ENCODE data around the gene OVAAL.
"Not testable (repeated sequence)": the region's sequence is repeated elsewhere in the genome, so short reads cannot be mapped to it uniquely, and the experiment has no call there.

Gene OVAAL

GRCh38 chr1:180540697-180541594 lies 17.8 kb upstream of the OVAAL start:
- DNase-seq (ENCODE audit: low read depth), result peak; percentile 14

DNA sequence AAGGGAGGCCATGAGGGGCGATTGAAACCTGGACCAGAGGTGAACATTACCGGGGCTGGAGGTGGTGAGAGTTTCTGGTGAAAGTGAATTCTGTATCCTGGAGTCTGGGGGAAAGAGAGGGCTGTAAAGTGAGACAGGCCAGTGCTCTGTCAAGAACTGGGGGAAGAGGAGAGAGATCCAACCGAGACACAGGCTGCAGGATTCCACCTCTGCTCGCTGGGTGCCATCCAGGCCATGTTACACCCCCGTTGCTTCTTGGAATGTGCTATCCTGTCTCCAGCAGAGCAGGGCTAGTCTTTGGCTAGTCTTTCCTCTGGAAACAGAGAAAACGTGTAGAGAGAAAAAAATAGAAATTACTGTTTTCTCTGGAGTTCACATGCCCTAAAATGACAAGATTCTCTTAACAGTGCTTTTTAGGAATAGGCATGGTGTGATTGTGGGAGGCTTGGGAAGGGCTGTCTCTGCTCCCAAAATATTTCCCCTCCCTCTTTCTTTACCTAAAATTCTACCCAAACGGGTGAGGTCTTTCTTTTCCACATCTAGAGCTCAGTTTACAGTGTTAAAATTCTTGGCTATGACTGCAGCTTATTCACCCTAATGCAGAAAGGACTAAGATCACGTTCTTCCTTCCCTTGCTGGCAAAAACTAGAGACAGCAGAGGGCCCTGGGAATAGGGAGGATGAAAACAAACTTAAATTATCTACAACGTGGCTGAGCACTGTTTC lies 16.5 kb upstream of the OVAAL start:
- no peak for DNase-seq (ENCODE audit: low read depth)

- no peak for DNase-seq (ENCODE audit: low read depth)
Observed at GRCh38 chr1:180542838-180543145, 16.0 kb upstream of the OVAAL start.

DNA sequence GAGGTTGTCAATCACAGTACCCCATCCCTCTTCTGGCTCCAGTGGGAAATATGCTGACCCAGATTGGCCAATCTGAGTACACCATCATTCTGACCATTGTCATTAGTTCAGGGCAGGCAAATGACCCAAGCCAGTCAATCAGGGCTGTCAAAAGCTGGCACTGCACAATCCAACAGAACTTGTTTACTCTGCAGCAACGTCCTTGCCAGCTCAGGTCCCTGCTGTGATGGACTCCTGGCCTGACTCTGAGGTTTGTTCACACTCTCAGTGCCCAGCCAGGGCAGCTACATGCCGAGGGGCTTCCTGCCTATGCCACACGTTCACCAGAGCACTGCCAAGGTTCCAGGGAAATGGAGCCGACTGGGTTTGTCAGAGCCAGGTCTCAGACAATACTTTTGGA lies 14.7 kb upstream of the OVAAL start:
- DNase-seq (ENCODE audit: low read depth), result no peak

GRCh38 chr1:180545991-180546390 lies 12.8 kb upstream of the OVAAL start:
- no peak for DNase-seq (ENCODE audit: low read depth)

- DNase-seq (ENCODE audit: low read depth), result no peak
Observed at GRCh38 chr1:180548686-180549317, 10.0 kb upstream of the OVAAL start.

GRCh38 chr1:180549770-180550169 lies 9.0 kb upstream of the OVAAL start:
- not testable (repeated sequence) for DNase-seq (ENCODE audit: low read depth)

- DNase-seq (ENCODE audit: low read depth), result no peak
Observed at GRCh38 chr1:180550241-180550640, 8.5 kb upstream of the OVAAL start.

GRCh38 chr1:180551997-180552396 lies 6.8 kb upstream of the OVAAL start:
- DNase-seq (ENCODE audit: low read depth), result no peak

DNA sequence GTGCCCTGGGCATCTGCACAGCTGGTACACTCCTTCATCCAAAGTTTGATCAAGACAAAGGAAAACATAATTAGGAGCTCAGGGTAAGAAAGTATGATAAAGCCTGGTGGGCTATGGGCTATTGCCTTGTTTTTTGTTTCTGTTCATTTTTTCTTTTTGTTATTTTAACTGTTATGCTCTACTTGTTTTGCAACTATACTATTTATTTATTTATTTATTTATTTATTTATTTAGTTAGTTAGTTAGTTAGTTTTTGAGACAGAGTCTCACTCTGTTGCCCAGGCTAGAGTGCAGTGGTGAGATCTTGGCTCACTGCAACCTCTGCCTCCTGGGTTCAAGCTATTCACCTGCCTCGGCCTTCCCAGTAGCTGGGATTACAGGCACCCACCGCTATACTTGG lies 5.7 kb upstream of the OVAAL start:
- not testable (repeated sequence) for DNase-seq (ENCODE audit: low read depth)

GRCh38 chr1:180555411-180555810 lies 3.4 kb upstream of the OVAAL start:
- DNase-seq (ENCODE audit: low read depth), result no peak

DNA sequence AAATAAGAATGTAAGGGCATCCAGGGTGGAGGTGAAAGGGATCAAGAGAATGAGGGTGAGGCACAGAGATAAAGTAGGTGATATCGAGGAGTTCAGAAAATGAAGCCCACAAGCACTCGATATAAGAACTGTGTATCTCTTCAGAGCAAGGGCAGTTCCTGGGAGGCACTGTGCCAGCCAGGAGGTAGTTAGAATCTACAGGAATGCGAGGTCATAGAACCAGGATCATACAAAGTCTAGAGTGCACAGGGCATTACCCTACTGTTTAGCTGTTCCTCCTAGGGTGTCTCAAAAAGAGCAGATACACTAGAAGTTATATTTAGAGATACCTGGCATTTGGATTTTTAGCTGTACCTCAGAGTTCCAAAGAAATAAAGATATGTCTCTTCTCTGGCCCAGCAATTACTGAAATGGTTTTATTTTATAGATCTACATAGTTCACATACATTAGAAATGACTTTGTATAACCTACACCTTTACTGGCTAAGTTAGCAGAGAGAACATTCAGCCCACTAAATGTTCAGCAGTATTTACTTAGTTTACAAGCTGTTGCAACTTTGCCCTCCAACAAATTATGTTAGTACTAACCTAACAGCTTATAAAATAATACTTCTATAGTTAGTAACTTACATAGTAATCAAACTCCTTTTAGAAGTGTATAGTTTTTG lies 1.6 kb downstream of the OVAAL start:
- DNase-seq (ENCODE audit: low read depth), result no peak

- peak; percentile 33 for DNase-seq (ENCODE audit: low read depth)
Observed at GRCh38 chr1:180560868-180561600, 2.3 kb downstream of the OVAAL start.

GRCh38 chr1:180562640-180563025 lies 3.9 kb downstream of the OVAAL start:
- DNase-seq (ENCODE audit: low read depth), result no peak

GRCh38 chr1:180563026-180563827 lies 4.5 kb downstream of the OVAAL start:
- peak; percentile 42 for DNase-seq (ENCODE audit: low read depth)

DNA sequence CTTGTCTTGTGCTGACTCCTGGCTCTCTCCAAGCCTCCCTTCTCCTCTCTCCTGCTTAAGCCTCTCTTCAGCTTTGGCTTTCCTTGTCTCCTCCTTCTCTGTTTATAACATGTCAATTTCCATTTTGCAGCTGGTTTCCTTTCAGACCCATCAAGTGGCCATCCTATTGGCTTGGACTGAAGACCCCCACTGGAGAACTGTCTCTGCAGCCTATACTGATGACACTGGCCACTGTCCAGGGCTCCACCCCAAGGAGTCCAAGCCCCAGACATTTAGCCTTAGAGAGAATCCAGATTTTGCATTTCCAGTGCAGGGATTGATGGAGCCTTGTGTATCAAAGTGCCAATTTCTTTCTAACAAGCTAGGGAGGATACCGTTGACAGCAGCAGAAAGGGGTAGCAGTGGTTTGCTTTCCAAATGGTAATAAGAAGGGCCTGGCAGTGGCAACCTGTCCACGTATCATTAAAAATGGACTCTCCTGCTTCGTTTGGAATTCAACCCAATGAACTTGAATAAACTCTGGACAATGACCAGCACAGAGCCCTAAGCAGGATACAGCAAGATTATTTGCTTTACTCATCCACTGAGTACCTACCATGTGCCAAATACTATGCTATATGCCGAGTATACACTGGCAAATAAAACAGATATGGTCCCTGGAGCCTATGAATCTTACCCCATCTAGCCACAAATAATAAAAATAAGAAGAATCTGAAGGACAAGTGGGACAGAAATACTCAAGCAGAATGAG lies 6.5 kb downstream of the OVAAL start:
- DNase-seq (ENCODE audit: low read depth), result no peak

DNA sequence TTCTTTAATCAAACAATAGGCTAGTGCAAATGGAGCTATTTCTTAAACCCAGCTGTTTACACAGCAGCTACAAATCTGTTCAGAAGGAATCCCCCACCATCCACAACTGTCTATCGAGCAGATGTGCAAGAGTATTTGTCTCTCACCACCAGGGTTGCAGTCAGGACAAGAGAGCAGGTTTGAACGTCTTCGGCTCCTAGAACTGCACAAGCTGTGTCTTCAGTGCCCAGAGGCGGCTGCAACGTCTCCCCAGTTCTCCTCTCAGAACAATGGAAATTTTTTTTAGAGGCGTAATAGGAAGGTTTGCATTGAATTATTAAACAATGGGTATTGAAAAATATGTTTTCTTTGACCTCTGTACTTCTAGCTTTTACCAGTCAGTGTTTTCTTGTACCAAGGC lies 7.3 kb downstream of the OVAAL start:
- no peak for DNase-seq (ENCODE audit: low read depth)

- DNase-seq (ENCODE audit: low read depth), result no peak
Observed at GRCh38 chr1:180566495-180566894, 7.7 kb downstream of the OVAAL start.

DNA sequence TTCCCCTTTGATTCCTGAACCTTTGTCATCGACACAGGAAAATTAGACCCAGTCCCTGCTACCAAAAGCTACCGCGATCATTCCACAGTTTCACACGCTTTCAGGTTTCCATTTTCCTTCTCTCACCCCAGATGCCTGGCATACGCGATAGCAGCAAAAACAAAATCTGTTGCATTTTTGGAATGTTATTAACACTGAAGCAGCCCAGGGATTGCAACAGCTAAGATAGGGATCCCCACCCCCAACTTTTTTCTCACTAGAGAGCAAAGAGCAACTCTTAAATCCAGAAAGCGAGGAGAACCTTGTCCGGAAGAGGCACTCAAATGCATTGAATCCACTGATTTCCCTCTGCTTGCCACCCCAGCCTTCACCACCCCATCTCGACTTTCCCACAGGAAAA lies 8.9 kb downstream of the OVAAL start:
- DNase-seq (ENCODE audit: low read depth), result no peak

DNA sequence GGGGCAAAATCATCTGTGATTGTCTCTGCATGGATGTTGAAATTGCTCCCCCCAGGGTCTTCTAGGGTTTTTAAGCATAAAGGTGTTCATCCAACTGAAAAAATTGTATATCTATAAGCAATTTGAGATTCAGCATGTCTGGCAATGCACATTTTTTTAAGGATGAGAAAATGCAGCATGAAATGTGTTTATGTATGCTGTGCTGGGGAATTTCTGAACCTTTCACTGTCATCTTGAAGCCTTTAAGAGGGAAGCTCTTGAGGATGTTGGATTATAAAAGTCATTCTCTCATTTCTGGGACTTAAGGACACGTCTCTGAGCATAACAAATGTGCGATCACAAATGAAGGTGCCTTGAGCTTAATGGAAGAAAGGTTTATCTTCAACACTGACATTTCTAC lies 9.4 kb downstream of the OVAAL start:
- no peak for DNase-seq (ENCODE audit: low read depth)
